H4 (cell line): ENCODE results near the gene ZMIZ1. TPM values are rescaled to one million over a fixed set of nuclear protein-coding genes. Genes with fewer than 3 reads are reported as not detected.
A peak's percentile ranks its signal among the peaks of the same experiment; 100 is the strongest.

Experiments
- DNase-seq: peaks from one replicate; pipeline ENCODE4 v3.0.0-alpha.2; 2015; ENCODE audit warnings: low spot score
- total RNA-seq: library from RNA; depleted of rRNA; stranded (reverse); fragments of >200 nt; shearing (Covaris generic); gene quantifications from 2 replicates; pipeline ENCODE4 v1.2.3, GENCODE V29; 2014

The ZMIZ1 gene
- total RNA-seq, 1 experiment from 2014 or later, result 10.9 TPM

DNA sequence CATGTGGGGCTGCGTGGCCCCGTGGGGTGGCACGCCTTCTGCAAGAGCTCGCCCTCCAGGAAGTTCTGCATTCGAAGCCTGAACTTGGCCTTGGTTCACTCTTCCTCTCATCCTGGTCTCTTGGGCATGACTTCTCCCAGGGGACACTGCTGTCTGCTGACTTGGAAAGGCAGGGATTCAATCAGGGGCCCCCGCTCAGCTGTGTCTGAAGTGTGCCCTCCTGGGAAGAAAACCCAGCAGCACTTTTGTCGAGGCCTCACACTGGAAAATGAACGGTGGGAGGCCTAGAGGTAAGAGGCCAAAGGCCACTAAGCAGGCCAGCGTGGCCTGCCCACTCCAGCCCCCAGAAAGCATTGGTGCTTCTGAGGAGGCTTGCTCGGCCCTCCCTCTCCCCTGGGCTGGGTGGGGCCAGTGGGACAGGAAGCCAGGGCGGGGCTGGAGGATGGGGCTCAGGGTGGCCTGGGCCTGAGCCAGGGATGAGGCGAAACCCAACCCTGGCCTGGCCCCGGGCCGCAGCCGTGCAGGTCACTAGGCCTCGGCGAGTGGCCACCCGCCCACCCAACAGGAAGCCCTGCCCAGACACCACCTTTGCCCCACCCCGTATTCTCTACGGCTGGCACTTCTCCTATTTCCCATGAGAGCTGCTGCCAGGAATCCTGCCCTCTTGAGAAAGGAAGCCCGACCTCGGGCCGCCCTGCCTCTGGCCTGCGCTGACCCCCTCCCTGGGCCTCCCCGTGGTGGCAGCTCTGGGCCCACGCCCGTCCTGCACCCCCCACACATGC is 81.1 kb downstream of the ZMIZ1 start:
- DNase-seq, result peak; percentile 89

DNA sequence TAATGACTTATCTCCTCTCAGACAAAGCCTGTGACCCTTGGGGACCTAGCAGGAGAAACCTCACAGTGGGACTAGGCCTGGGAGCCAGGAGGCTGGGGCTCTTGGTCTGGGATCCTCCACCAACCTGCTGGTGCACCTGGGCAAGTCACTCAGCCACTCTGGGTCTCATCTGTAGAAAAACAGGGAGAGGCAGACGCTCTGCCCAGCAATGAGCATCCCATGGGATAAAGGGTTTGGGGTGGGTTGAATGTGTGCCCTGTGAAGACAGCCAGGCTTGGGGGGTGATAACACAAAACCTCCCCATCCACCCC is 81.6 kb downstream of the ZMIZ1 start:
- no peak for DNase-seq

DNA sequence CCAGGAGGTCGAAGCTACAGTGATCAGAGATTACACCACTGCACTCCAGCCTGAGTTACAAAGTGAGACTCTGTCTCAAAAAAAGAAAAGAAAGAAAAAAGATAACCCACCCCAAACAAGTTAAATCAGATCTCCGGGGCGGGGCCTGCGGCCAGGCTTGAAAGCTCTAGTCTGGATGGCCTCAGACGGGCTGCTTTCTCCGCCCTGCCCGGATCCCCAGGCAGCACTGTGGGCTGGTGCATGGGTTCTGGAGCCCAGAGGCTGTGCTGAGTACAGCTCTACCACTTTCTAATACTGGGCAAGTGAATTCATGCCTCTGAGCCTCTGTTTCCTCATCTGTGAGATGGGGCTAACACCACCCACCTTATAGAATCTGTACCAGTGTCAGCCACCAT is 83.7 kb downstream of the ZMIZ1 start:
- DNase-seq, result no peak

DNA sequence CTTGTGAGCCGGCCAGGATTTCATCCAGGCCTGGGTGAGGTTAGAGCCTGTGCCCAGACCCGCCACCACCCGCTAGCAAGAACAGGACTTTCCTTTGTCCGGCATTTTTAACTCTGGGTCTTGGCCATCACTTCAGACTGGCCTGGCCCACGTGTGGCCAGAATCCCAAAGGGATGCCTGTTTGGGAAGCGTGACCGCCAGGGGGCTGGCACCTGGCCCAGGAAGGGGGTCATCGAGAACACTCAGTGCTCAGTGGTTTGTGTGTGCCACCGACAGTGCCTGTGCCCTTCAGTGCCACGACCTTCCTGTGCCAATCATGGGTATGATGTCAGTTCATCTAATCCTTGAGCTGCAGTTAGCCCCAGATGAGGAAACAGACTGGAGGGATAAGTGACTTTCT is 85.0 kb downstream of the ZMIZ1 start:
- DNase-seq, result no peak

DNA sequence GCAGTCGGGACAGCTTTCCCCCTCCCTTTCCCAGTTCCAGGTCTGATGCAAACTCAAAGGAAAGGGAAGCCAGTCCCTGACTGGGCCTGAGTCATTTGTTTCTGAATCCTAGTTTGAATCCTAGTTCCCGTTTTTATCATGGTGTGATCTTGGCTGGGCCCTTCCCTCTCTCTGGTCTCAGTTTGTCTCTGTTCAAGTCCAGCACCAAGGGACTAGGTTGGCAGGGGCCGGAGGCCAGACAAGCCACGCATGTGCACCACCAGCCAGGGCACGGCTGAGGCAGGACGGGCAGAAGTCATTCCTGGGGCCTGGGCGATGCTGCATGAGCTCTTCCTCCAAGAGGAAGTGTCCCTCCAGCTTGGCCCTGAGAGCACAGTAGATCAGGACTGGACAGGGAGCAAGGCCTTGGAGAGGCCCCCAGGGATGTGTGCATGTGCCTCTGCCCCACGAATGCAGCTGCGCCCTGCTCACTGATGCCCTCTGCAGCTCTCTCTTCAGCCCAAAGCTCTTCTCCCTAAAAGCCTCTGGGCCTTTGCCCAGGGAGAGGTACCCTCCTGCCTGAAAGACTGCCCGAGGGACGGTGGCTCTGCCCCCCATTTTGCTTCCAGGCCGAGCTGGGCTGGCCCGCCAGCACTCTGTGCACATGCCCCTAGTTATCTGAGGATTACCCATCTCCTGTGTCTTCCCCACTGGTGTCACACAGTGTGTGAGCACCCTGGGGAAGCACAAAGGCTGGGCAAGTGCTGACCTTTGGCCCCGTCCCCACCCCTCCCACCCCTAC is 86.7 kb downstream of the ZMIZ1 start:
- DNase-seq, result no peak

DNA sequence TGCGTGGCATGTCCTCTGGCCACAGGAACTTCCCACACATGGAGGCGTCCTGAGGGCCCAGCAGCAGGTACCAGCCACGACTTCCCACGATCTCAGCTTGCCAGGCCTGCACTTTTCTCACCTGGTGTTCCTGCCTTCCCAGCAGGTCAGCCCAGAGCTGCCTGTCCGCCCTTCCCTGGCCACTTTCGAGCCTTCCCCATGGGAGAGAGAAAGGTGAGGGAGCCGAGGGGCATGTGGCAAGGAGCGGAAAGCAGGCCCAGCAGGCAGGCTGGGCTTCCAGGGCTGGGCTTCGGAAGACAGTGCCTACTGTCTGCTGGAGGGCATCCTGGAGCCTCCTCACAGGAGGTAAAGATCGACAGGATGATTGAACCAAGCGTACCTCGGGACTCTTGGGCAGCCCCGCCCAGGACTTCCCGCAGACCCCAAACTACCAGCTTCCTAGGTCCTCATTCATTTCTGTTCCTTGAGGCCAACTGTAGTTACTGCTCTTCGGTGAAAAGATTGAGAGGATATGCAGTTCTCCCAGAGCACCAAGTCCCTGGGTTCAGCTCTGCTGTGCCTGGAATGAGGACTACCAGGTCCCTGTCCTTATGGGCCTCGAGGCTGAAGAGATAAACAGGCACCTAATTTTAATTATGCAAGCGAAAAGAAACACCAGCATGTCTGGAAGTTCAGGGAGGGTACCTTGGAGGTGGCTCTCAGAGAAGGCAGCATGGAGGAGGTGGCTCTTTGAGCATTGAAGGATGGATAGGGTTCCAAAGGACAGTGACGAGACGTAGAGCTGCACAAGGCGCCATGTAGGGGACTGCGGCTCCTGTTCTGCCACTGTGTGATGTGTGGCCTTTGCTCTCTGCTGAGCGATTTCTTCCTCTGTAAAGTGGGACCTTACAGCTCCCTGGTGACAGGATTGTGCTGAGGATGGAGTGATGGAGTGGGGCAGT is 87.8 kb downstream of the ZMIZ1 start:
- no peak for DNase-seq

DNA sequence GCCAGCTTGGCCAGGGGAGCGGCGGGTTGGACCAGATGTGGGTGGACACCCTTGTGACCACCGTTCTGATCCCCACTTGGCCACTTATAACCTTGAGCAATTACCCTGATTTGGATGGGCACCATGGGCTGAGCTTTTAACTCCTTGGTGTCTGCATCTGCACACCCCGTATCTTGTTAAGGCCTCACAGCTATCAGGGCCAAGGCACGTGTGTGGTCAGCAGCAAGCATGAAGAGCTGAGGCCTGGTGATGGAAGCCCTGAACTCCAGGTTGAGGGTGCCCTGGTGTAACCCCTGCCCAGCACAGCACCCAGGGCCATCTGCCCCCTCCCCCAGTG is 89.2 kb downstream of the ZMIZ1 start:
- DNase-seq, result no peak

DNA sequence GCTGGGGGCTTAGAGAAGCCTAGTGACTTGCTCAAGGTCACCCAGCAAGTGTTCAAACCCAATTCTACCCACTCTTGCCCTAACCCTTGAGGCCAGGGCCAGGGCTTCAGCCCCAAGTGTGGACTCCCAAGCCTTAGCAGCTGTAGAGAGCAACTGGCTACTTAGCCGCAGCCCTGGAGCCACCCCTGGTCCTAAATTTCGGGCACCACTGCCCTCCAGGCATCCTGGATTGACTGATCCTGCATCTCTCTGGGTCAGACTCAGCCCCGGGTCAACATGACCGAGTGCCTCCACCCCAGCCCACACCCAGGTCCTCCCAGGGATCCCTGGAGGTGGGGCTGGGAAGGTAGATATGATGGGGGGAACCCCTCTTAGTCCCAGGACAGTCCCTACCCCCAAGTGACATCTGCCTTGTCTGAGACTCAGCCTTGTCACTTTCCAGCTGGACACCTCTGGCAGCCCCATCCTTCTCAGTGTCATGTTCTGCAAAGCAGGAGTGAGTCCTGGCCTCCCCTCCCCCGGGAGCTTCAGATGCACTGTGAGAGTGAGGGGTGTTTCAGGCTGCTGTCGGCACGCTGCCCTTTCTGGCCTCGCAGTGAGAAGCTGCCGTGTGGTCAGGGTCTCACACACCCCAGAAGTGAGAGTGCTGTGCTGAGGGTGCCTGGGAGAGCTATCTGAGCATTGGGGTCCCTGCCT is 89.8 kb downstream of the ZMIZ1 start:
- DNase-seq, result no peak

DNA sequence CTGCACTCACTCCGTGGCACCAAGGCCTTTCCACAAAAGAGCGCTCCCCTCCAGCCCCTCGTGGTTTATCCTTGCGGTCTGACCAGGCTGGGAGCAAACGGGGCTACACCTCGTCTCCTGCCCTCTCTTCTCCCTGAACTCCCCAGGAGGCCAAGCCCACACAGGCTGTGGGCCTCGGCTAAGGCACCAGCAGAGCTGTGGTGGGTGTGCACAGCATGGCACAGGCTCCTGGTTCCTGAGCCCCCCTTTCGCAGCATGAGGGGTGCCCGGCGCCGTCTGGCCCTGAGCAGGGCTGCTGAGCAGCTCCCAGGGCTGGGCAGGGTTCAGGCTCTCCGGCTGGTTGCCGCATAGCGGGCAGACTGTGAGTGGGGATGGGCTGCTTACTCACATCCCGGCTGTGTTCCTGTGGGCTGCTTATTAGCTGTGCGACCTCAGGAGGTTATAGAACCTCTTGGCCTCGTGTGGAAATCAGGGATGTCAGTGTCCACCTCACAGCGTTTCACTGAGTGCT is 90.4 kb downstream of the ZMIZ1 start:
- DNase-seq, result no peak

DNA sequence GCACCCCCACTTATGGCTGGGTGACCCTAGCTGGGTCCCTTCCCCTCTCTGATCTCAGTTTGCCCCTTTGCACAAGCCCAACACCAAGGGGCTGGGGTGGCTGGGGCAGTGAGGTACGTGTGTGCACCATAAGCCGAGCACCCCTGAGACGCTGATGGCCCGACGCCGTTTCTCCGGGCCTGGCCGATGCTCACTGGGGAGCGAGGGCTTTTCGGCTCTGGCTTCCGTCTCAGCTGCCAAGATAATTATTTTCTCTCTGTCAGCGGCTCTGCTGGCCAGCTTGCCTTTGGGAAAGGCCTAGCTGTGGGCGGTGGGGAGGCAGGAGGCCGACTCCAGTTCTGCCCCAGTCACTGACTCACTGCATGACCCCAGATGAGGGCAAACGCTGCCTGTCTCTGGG is 91.0 kb downstream of the ZMIZ1 start:
- DNase-seq, result no peak

DNA sequence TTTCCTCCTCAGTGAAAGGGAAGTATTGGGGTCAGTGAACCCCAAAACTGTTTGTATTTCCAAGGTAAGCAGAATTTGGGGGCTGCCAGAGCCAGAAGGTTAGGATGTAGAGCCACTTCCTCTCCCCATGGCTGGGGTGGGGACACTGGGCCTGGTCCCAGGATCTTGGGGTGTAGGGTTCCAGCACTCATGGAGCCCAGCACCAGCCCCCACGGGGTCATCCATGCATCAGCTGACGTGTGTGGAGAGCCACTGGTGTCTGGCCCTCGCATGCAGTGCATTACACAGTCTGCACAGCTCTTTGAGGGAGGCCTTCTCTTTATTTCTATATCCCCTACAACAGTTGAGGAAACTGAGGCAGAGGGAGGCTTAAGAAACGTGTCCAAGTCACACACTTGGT is 91.4 kb downstream of the ZMIZ1 start:
- DNase-seq, result no peak

DNA sequence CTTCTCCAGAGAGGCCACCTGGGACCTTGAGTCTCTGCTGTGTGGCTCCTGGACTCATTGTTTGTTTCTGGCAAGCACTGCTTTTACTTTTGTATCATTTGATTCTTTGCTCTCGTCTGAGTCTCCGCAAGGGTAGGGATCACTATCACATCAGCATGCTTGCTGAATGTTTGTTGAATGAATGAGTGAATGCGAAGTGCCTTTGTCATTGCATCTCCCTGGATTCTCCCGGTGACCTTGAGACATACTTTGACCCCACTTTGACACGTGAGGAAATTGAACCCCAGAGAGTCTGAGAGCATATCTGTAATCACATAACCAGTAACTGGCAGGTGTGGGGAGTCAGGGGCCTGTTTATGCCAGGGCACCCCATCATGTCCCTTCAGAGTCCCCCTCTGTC is 92.8 kb downstream of the ZMIZ1 start:
- no peak for DNase-seq

DNA sequence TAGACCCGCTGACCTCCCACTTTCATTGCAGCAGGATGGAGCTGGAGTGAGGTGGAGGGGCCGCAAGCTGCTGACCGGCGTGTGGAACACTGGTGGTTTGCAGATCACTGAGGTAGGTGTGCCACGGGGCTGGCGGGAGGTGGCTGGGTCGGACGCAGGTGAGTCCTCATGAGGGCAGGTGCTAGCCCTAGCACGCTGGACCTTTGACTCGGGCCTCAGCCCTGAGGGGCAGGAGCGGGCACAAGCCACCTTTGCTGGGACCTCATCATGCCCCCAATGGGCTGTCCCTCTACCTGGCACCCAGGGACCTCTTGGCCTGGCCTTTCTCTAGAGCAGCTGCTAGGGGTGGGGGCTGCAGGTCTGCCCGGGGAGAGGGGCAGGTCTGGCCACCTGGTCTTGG is 93.3 kb downstream of the ZMIZ1 start:
- no peak for DNase-seq

DNA sequence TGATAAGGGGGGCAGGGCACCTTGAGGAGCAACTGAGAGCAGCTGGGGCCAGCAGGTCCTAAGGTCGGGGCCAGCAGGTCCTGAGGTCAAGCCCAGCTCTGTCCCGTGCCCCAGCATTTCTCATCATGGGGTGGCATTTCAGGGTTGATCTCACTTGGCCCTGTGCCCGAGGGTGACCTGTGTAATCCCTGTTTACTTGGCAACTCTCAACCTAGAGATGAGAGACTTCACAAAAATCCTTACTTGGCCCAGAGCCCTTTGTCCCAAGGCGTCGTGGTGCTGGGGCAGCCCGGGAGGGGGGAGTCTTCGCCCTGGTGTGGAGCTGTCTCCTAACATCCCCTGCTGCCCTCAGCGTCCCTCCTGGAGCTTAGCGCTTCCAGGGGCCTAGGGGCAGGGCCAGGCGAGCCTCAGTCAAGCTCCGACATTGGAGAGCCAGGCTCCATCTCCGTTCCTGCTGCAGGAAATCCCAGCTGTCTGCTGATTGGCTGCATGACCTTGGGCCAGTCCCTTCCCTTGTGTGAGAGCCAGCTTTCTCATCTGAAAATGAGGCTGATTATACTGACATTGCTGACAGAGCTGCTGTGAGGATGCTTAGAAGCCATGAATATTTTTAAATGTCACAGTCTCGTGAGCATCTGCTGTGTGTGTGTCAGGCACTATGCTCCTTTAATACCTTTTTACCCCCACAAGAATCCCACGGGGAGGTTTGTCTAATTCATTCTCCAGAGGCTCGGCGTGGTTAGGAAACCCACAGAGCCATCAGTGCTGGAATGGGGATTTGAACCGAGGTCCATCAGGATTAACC is 94.3 kb downstream of the ZMIZ1 start:
- no peak for DNase-seq

DNA sequence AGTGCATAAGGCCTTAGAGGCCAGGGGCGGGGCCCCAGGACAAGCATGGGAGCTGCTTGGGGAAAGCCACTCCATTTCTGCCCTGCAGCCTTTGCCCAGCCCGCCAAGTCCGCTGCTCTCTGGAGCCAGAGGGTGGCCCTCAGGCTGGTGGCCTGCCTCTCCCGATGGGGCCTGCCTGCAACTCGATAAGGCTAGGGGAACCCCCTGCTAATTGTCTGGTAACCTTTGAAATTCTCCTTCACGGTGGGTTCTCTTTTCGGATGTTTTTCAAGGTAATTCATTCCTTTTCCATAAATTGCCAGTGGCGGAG is 94.9 kb downstream of the ZMIZ1 start:
- DNase-seq, result no peak

DNA sequence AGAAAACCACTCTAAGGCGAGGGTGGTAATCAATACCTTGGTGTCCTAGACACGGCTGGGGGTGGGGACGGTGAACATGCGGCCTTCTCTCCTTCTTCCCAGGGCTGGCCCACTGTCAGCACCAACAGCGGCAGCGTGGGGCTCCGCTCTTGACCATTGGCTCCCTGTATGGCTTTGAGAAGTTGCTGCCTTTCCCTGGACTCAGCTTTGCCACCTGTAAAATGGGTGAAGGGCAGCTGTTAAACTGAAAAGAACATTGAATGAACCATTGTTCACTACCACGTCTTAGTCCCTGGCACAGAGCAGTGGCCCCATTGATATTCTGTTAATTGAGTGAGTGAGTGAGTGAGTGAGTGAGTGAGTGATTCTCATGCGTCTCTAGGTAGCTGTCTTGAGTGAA is 95.3 kb downstream of the ZMIZ1 start:
- DNase-seq, result no peak

DNA sequence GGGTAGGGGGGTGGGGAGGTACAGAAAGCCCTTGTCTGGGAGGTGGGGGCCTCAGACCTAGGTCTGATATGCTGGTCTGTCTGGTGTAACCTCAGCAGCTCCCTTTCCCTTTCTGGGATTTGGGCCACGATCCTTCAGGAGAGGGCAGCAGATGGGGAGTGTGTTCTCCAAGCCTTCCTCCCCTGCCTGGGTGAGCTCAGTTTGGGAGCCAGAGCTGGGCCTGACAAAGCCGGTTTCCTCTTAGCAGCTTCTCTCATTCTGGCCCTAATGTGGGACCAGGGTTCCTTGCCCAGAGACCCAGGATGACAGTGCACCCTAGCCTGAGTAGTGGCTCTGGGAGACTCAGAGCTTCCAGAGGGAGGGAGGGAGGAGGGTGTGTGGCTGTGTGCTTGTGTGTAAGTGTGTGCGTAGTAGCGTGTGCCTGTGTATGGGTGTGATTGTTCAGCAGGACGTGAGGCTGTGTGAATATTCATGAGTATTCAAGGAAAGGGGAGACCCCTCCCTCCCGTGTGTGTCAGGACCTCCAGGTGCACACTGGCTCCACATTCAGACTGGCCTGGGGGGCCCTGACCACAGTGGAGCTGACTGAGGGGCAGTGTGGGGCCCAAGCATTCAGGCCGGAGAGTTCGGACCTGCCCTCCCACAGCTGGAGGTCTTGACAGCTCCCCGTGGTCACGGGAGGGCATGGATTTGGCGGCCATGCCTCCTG is 96.5 kb downstream of the ZMIZ1 start:
- no peak for DNase-seq

DNA sequence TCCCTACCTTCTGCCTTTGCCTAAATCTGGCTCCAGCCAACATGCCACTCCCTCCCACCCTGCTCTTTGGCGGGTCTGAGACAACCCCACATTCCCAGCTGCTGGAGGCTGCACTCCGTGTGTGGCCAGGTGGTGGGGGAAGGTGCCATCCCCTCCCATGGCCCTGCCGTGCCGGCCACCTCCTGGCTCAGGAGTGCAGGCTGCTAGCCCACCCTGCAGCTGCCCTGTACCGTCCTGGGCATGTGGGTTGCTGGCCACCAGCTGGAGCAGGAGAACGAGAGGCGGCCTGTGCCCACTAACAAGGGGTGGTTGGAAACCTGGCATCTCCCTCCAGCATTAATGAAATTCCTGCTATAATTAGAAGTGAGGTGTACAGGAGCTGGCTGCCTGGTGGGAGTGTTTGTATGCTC is 97.6 kb downstream of the ZMIZ1 start:
- DNase-seq, result no peak

DNA sequence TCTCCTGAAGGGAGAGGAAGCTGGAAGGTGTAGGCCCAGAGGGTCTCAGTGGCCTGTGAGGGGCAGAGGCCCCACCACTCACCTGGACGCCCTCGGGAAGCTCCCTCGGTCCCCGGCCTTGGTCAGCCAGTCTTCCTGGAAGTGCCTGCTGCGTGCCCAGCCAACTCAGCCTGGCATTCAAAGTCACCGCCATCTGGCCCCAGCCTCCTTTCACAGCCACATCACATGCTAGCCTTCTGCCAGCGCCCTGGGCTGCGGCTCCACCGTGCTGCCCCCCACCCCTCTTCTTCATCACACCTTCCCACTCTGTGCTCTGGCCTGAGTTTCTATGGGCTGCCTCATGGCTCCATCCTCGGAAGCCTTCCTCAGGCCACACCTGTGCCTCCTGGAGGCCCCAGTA is 98.0 kb downstream of the ZMIZ1 start:
- no peak for DNase-seq

DNA sequence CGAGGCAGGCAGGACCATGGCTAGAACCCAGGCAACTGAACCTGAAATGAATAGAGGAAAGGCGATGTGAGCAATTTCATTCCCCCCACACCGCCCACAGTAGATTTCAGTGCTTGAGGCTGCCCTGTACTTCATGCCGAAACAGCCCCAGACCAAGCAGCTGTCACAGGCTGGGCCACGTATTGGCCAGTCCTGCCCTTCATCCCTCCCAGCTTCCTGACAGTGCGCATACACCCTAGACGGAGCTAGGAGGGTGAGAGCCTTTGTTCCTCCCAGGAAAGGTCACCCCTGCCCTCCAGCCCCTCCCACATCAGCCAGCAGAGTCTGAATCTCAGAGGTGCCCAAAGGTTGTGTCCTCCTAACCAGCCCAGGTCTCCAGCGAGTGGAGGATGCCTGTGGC is 98.8 kb downstream of the ZMIZ1 start:
- DNase-seq, result no peak
